ENCODE results near the gene PRMT3. TPM values are rescaled to one million over a fixed set of nuclear protein-coding genes. Genes with fewer than 3 reads are reported as not detected.

The PRMT3 gene
- total RNA-seq, result 10 to 100 TPM; 12.6 to 35.1 (median 17.1) TPM

- peak; percentile 85 to 93 (median 90) for ATAC-seq (replicated peaks in 6 of 8)
- 0% methylated on average over 1 to 3 of the region's 96 CpGs; no CpG with 5 or more reads in 6 of the 10 experiments for WGBS, 10 experiments
- H3K4me1 ChIP-seq (replicated peaks in 1 of 2), result peaks cover 6 to 9% of the 10 kb centered on the region in 2 donors
- in situ Hi-C loops (cut with MboI; ENCODE audit: low pct_unique_long_range_greater_than_20kb in 2 of 9, low sequenced_read_pairs in 9 of 9, unreplicated experiment in 9 of 9), result loop anchor here in 6 of 9 experiments (25.0 kb wide), 2 partner anchors 225 to 1750 kb away; no protein-coding TSS in a partner anchor
- peak within 1 kb of the TSS; percentile 74 to 95 (median 81) for H3K4me3 ChIP-seq
- H3K27ac ChIP-seq, result peak within 1 kb of the TSS; percentile 79 to 80
Measured at GRCh38 chr11:20387261-20388095, at the start of gene PRMT3. TSS of gene PRMT3 (plus strand) at chr11:20387716. CDS start at chr11:20387747, 31 bp downstream.

GRCh38 chr11:20342347-20343141, 45.0 kb upstream of the PRMT3 start:
- Histone ChIP-seq H3K4me3 (no peak overlapping the region), H3K4me1 (replicated peaks in 1 of 2) (peaks cover 0 to 8% of the 10 kb centered on the region in 2 donors), H3K27ac (no peak overlapping the region)
- WGBS, 10 experiments, result 0 to 100% (median 77%) methylated on average over 1 to 16 of the region's 26 CpGs; no CpG with 5 or more reads in 3 of the 10 experiments
- peak in 7 of 8 experiments; percentile 22 to 98 (median 70) for ATAC-seq (replicated peaks in 6 of 8)
- in situ Hi-C loops (cut with MboI; ENCODE audit: low pct_unique_long_range_greater_than_20kb in 2 of 9, low sequenced_read_pairs in 9 of 9, unreplicated experiment in 9 of 9), result loop anchor here in 7 of 9 experiments (10.0 to 25.0 kb wide), 8 partner anchors 105 to 1280 kb away; partner anchors contain the start of genes DBX1 (in 1 of the 7) and MRGPRX2 (in 1 of the 7)

GRCh38 chr11:20351136-20351535, 36.4 kb upstream of the PRMT3 start:
- Histone ChIP-seq H3K27ac (no peak overlapping the region), H3K4me1 (replicated peaks in 1 of 2) (no peaks in the 10 kb centered on the region), H3K4me3 (no peak overlapping the region)
- in situ Hi-C loops (cut with MboI; ENCODE audit: low pct_unique_long_range_greater_than_20kb in 2 of 9, low sequenced_read_pairs in 9 of 9, unreplicated experiment in 9 of 9), result loop anchor here in 2 of 9 experiments (5.0 to 25.0 kb wide), 3 partner anchors 224 to 414 kb away; no protein-coding TSS in a partner anchor
- 16 to 100% (median 82%) methylated on average over 1 to 7 of the region's 7 CpGs for WGBS, 10 experiments
- no peak for ATAC-seq (replicated peaks in 6 of 8)

GRCh38 chr11:20351751-20352262, 35.7 kb upstream of the PRMT3 start:
- H3K4me3 ChIP-seq, result no peak overlapping the region
- peak in 2 of 8 experiments; percentile 21 to 57 for ATAC-seq (replicated peaks in 6 of 8)
- in situ Hi-C loops (cut with MboI; ENCODE audit: low pct_unique_long_range_greater_than_20kb in 2 of 9, low sequenced_read_pairs in 9 of 9, unreplicated experiment in 9 of 9), result loop anchor here in 2 of 9 experiments (5.0 to 25.0 kb wide), 3 partner anchors 225 to 415 kb away; no protein-coding TSS in a partner anchor
- H3K4me1 ChIP-seq (replicated peaks in 1 of 2), result no peaks in the 10 kb centered on the region
- H3K27ac ChIP-seq, result no peak overlapping the region
- 10 to 80% (median 50%) methylated on average over 1 to 2 of the region's 2 CpGs; no CpG with 5 or more reads in 1 of the 10 experiments for WGBS, 10 experiments

GRCh38 chr11:20353829-20354434, 33.6 kb upstream of the PRMT3 start:
- Histone ChIP-seq H3K4me1 (replicated peaks in 1 of 2) (no peaks in the 10 kb centered on the region), H3K4me3 (no peak overlapping the region), H3K27ac (no peak overlapping the region)
- in situ Hi-C loops (cut with MboI; ENCODE audit: low pct_unique_long_range_greater_than_20kb in 2 of 9, low sequenced_read_pairs in 9 of 9, unreplicated experiment in 9 of 9), result loop anchor here in 2 of 9 experiments (5.0 to 25.0 kb wide), 3 partner anchors 227 to 417 kb away; no protein-coding TSS in a partner anchor
- ATAC-seq (replicated peaks in 6 of 8), result peak; percentile 45 to 72 (median 61)
- WGBS, 10 experiments, result 0 to 43% (median 14%) methylated on average over 2 to 6 of the region's 6 CpGs

- in situ Hi-C loops (cut with MboI; ENCODE audit: low pct_unique_long_range_greater_than_20kb in 2 of 9, low sequenced_read_pairs in 9 of 9, unreplicated experiment in 9 of 9), result loop anchor here in 2 of 9 experiments (10.0 to 25.0 kb wide), 2 partner anchors 411 to 418 kb away; no protein-coding TSS in a partner anchor
- no peak overlapping the region for H3K27ac ChIP-seq
- WGBS, 10 experiments, result 0 to 100% (median 37%) methylated on average over 1 to 11 of the region's 12 CpGs
- peak in 6 of 8 experiments; percentile 46 to 93 (median 77) for ATAC-seq (replicated peaks in 6 of 8)
- H3K4me1 ChIP-seq (replicated peaks in 1 of 2), result no peaks in the 10 kb centered on the region
- H3K4me3 ChIP-seq, result no peak overlapping the region
Measured at GRCh38 chr11:20355221-20356219, 32.0 kb upstream of the PRMT3 start.

GRCh38 chr11:20357150-20357549, 30.4 kb upstream of the PRMT3 start:
- H3K4me3 ChIP-seq, result no peak overlapping the region
- no peak for ATAC-seq (replicated peaks in 6 of 8)
- no peaks in the 10 kb centered on the region for H3K4me1 ChIP-seq (replicated peaks in 1 of 2)
- in situ Hi-C loops (cut with MboI; ENCODE audit: low pct_unique_long_range_greater_than_20kb in 2 of 9, low sequenced_read_pairs in 9 of 9, unreplicated experiment in 9 of 9), result loop anchor here in 2 of 9 experiments (10.0 to 25.0 kb wide), 2 partner anchors 412 to 420 kb away; no protein-coding TSS in a partner anchor
- 33 to 86% methylated on average over 1 of the region's 1 CpG; no CpG with 5 or more reads in 8 of the 10 experiments for WGBS, 10 experiments
- H3K27ac ChIP-seq, result no peak overlapping the region

- no peak overlapping the region for H3K27ac ChIP-seq
- in situ Hi-C loops (cut with MboI; ENCODE audit: low pct_unique_long_range_greater_than_20kb in 2 of 9, low sequenced_read_pairs in 9 of 9, unreplicated experiment in 9 of 9), result loop anchor here in 1 of 9 experiments (25.0 kb wide), 1 partner anchor 423 kb away; no protein-coding TSS in a partner anchor
- ATAC-seq (replicated peaks in 6 of 8), result peak in 2 of 8 experiments; percentile 10 to 13
- no peak overlapping the region for H3K4me3 ChIP-seq
- peaks cover 0 to 9% of the 10 kb centered on the region in 2 donors for H3K4me1 ChIP-seq (replicated peaks in 1 of 2)
- 33 to 92% (median 62%) methylated on average over 2 to 5 of the region's 7 CpGs; no CpG with 5 or more reads in 1 of the 10 experiments for WGBS, 10 experiments
Measured at GRCh38 chr11:20360650-20361049, 26.9 kb upstream of the PRMT3 start.

GRCh38 chr11:20362481-20362880, 25.0 kb upstream of the PRMT3 start:
- no peak overlapping the region for H3K4me3 ChIP-seq
- in situ Hi-C loops (cut with MboI; ENCODE audit: low pct_unique_long_range_greater_than_20kb in 2 of 9, low sequenced_read_pairs in 9 of 9, unreplicated experiment in 9 of 9), result loop anchor here in 1 of 9 experiments (25.0 kb wide), 1 partner anchor 425 kb away; no protein-coding TSS in a partner anchor
- ATAC-seq (replicated peaks in 6 of 8), result no peak
- peaks cover 6 to 18% of the 10 kb centered on the region in 2 donors for H3K4me1 ChIP-seq (replicated peaks in 1 of 2)
- 0% methylated on average over 1 of the region's 1 CpG; no CpG with 5 or more reads in 3 of the 10 experiments for WGBS, 10 experiments
- no peak overlapping the region for H3K27ac ChIP-seq

- WGBS, 10 experiments, result 70 to 100% (median 85%) methylated on average over 1 to 2 of the region's 2 CpGs; no CpG with 5 or more reads in 3 of the 10 experiments
- no peak overlapping the region for H3K27ac ChIP-seq
- H3K4me1 ChIP-seq (replicated peaks in 1 of 2), result peaks cover 10 to 18% of the 10 kb centered on the region in 2 donors
- peak overlapping the region in 1 of 5 donors; percentile 43 for H3K4me3 ChIP-seq
- in situ Hi-C loops (cut with MboI; ENCODE audit: low pct_unique_long_range_greater_than_20kb in 2 of 9, low sequenced_read_pairs in 9 of 9, unreplicated experiment in 9 of 9), result loop anchor here in 1 of 9 experiments (25.0 kb wide), 1 partner anchor 426 kb away; no protein-coding TSS in a partner anchor
- no peak for ATAC-seq (replicated peaks in 6 of 8)
Measured at GRCh38 chr11:20363149-20363499, 24.4 kb upstream of the PRMT3 start.
